HEK293 (cell line): Measurements from ENCODE around the gene CREM.

Experiments used
- ATF2 ChIP-seq: fragments of 450-650 bp; formaldehyde crosslinking; IDR thresholded peaks from 2 replicates; pipeline ENCODE4 v1.5.1; 2016; ENCODE audit warnings: missing biosample characterization, missing genetic modification characterization, low read depth
- BCL6B ChIP-seq: fragments of 450-650 bp; formaldehyde crosslinking; IDR thresholded peaks from 2 replicates; pipeline ENCODE4 v1.5.1; 2017; ENCODE audit warnings: missing biosample characterization, missing genetic modification characterization
- GLI4 ChIP-seq: fragments of 450-650 bp; formaldehyde crosslinking; IDR thresholded peaks from 2 replicates; pipeline ENCODE4 v1.5.1; 2016; ENCODE audit warnings: missing biosample characterization, missing genetic modification characterization
- GLIS1 ChIP-seq: fragments of 450-650 bp; formaldehyde crosslinking; IDR thresholded peaks from 2 replicates; pipeline ENCODE4 v1.5.1; 2016; ENCODE audit warnings: missing biosample characterization, missing genetic modification characterization
- IKZF3 ChIP-seq: fragments of 450-650 bp; IDR thresholded peaks from 2 replicates; pipeline ENCODE4 v1.5.0; 2018; ENCODE audit warnings: missing biosample characterization, mild to moderate bottlenecking, missing genetic modification characterization, moderate library complexity
- KLF10 ChIP-seq: fragments of 450-650 bp; IDR thresholded peaks from 2 replicates; pipeline ENCODE4 v1.5.1; 2018; ENCODE audit warnings: missing biosample characterization, mild to moderate bottlenecking, missing genetic modification characterization
- PBX3 ChIP-seq: sonication (generic); formaldehyde crosslinking; IDR thresholded peaks from 2 replicates; pipeline ENCODE4 v1.8.1; 2022; ENCODE audit warnings: mild to moderate bottlenecking, moderate library complexity, missing genetic modification reagents
- PRDM4 ChIP-seq: fragments of 450-650 bp; formaldehyde crosslinking; IDR thresholded peaks from 2 replicates; pipeline ENCODE4 v1.5.1; 2017; ENCODE audit warnings: missing biosample characterization, missing genetic modification characterization
- REPIN1 ChIP-seq: fragments of 450-650 bp; formaldehyde crosslinking; IDR thresholded peaks from 2 replicates; pipeline ENCODE4 v1.5.1; 2017; ENCODE audit warnings: missing biosample characterization, missing genetic modification characterization, low read depth
- SP7 ChIP-seq: fragments of 450-650 bp; formaldehyde crosslinking; IDR thresholded peaks from 2 replicates; pipeline ENCODE4 v1.5.1; 2016; ENCODE audit warnings: missing biosample characterization, missing genetic modification characterization
- ZBTB26 ChIP-seq: fragments of 450-650 bp; formaldehyde crosslinking; optimal IDR thresholded peaks from 2 replicates; pipeline ENCODE3; 2016; ENCODE audit warnings: missing biosample characterization, mild to moderate bottlenecking, missing genetic modification characterization
- ZEB2 ChIP-seq: fragments of 450-650 bp; formaldehyde crosslinking; IDR thresholded peaks from 2 replicates; pipeline ENCODE4 v1.5.1; 2016; ENCODE audit warnings: missing biosample characterization, missing genetic modification characterization
- ZNF114 ChIP-seq: fragments of 450-650 bp; formaldehyde crosslinking; IDR thresholded peaks from 2 replicates; pipeline ENCODE4 v1.5.0; 2017; ENCODE audit warnings: missing biosample characterization, missing genetic modification characterization
- ZNF140 ChIP-seq: fragments of 450-650 bp; formaldehyde crosslinking; IDR thresholded peaks from 2 replicates; pipeline ENCODE4 v1.5.1; 2016; ENCODE audit warnings: missing biosample characterization, missing genetic modification characterization
- ZNF16 ChIP-seq: fragments of 450-650 bp; formaldehyde crosslinking; IDR thresholded peaks from 2 replicates; pipeline ENCODE4 v1.5.1; 2016; ENCODE audit warnings: low read depth, missing biosample characterization, missing genetic modification characterization
- ZNF221 ChIP-seq: fragments of 450-650 bp; formaldehyde crosslinking; IDR thresholded peaks from 2 replicates; pipeline ENCODE4 v1.5.1; 2017; ENCODE audit warnings: missing biosample characterization, missing genetic modification characterization, borderline replicate concordance
- ZNF274 ChIP-seq, 2 experiments: fragments of 200-500 bp in 1 of 2; fragments of 450-650 bp in 1 of 2; sonication (Bioruptor generic) in 1 of 2; formaldehyde crosslinking in 1 of 2; IDR thresholded peaks; 2 replicates each; pipeline versions ENCODE4 v1.5.1 to v1.6.1; 2014 to 2016; ENCODE audit warnings: borderline replicate concordance in 1 of 2, inconsistent platforms in 1 of 2, low read length in 1 of 2, missing biosample characterization in 1 of 2, missing genetic modification characterization in 1 of 2
- ZNF354C ChIP-seq: fragments of 450-650 bp; formaldehyde crosslinking; IDR thresholded peaks from 2 replicates; pipeline ENCODE4 v1.5.1; 2016; ENCODE audit warnings: missing biosample characterization, missing genetic modification characterization, low read depth, borderline replicate concordance
- ZNF48 ChIP-seq: fragments of 450-650 bp; formaldehyde crosslinking; IDR thresholded peaks from 2 replicates; pipeline ENCODE4 v1.5.1; 2016; ENCODE audit warnings: missing biosample characterization, missing genetic modification characterization
- ZNF529 ChIP-seq: fragments of 450-650 bp; formaldehyde crosslinking; IDR thresholded peaks from 2 replicates; pipeline ENCODE4 v1.5.1; 2017; ENCODE audit warnings: missing genetic modification characterization, missing biosample characterization; ENCODE audit not compliant: insufficient replicate concordance
- ZNF549 ChIP-seq: fragments of 450-650 bp; IDR thresholded peaks from 2 replicates; pipeline ENCODE4 v1.5.1; 2018; ENCODE audit warnings: missing biosample characterization, missing genetic modification characterization, mild to moderate bottlenecking, inconsistent platforms, moderate library complexity
- ZNF561 ChIP-seq: fragments of 450-650 bp; IDR thresholded peaks from 2 replicates; pipeline ENCODE4 v1.5.1; 2018; ENCODE audit warnings: missing biosample characterization, missing genetic modification characterization, borderline replicate concordance
- ZNF585B ChIP-seq: fragments of 450-650 bp; formaldehyde crosslinking; IDR thresholded peaks from 2 replicates; pipeline ENCODE4 v1.5.1; 2016; ENCODE audit warnings: missing biosample characterization, missing genetic modification characterization
- ZNF596 ChIP-seq: fragments of 450-650 bp; IDR thresholded peaks from 2 replicates; pipeline ENCODE4 v1.5.0; 2018; ENCODE audit warnings: missing biosample characterization, mild to moderate bottlenecking, missing genetic modification characterization, moderate library complexity
- ZNF639 ChIP-seq: fragments of 450-650 bp; formaldehyde crosslinking; IDR thresholded peaks from 2 replicates; pipeline ENCODE4 v1.5.1; 2016; ENCODE audit warnings: missing biosample characterization, missing genetic modification characterization
- ZNF776 ChIP-seq: fragments of 450-650 bp; formaldehyde crosslinking; IDR thresholded peaks from 2 replicates; pipeline ENCODE4 v1.5.0; 2017; ENCODE audit warnings: missing biosample characterization, missing genetic modification characterization, borderline replicate concordance
- ZNF777 ChIP-seq: fragments of 450-650 bp; formaldehyde crosslinking; IDR thresholded peaks from 2 replicates; pipeline ENCODE4 v1.5.1; 2017; ENCODE audit warnings: missing biosample characterization, missing genetic modification characterization, borderline replicate concordance
- ZSCAN4 ChIP-seq: fragments of 450-650 bp; formaldehyde crosslinking; IDR thresholded peaks from 2 replicates; pipeline ENCODE4 v1.5.1; 2017; ENCODE audit warnings: missing biosample characterization, missing genetic modification characterization

The CREM gene

GRCh38 chr10:35195361-35196306 lies 69.0 kb downstream of the CREM start (continued):
- no peak for TF ChIP-seq ZNF354C (tag by site-specific recombination)
- TF ChIP-seq ZEB2 (tag by site-specific recombination) = peak; percentile 99
- peak; percentile 57 for TF ChIP-seq ZNF596 (tag by site-specific recombination)
- TF ChIP-seq ZNF221 = no peak
- no peak for TF ChIP-seq PBX3
- TF ChIP-seq ZNF274 (IDR thresholded peaks at IDR 0.05; ENCODE audit: low read length) = no peak
- TF ChIP-seq ZNF274 (tag by site-specific recombination; IDR thresholded peaks at IDR 0.05; ENCODE audit: borderline replicate concordance) = no peak
- TF ChIP-seq ZSCAN4 = peak; percentile 73; the same call in 1 of the 2 replicates
- TF ChIP-seq ZNF776 = no peak
- 0 out of 2 replicates have a peak, but pooled peaks have one; percentile 21 for TF ChIP-seq REPIN1 (tag by site-specific recombination)
- TF ChIP-seq IKZF3 = peak; percentile 99
- no peak for TF ChIP-seq ZNF140 (tag by site-specific recombination)
- no peak for TF ChIP-seq ZNF549 (tag by site-specific recombination)
- TF ChIP-seq ZNF561 (tag by site-specific recombination) = peak; percentile 98
- no peak for TF ChIP-seq ZNF114 (tag by site-specific recombination)
- TF ChIP-seq ZNF529 = no peak
- TF ChIP-seq GLI4 = 0 out of 2 replicates have a peak, but pooled peaks have one; percentile 43
- peak; percentile 100 for TF ChIP-seq ZNF639
- TF ChIP-seq ATF2 (tag by site-specific recombination) = peak; percentile 99
- peak; percentile 31 for TF ChIP-seq ZBTB26
- TF ChIP-seq KLF10 (tag by site-specific recombination) = peak; percentile 97
- TF ChIP-seq BCL6B = no peak
- no peak for TF ChIP-seq ZNF777 (tag by site-specific recombination)
- TF ChIP-seq ZNF585B (tag by site-specific recombination) = no peak
- no peak for TF ChIP-seq ZNF16 (tag by site-specific recombination)
- TF ChIP-seq PRDM4 (tag by site-specific recombination) = peak; percentile 92
- TF ChIP-seq SP7 (tag by site-specific recombination) = peak; percentile 97
- no peak for TF ChIP-seq ZNF48
- TF ChIP-seq GLIS1 (tag by site-specific recombination) = peak; percentile 90
